Adrenal gland (tissue), 19 donors: ENCODE data around the gene CCT4. TPM values are rescaled to one million over a fixed set of nuclear protein-coding genes. Genes with fewer than 3 reads are reported as not detected.
A peak's percentile ranks its signal among the peaks of the same experiment; 100 is the strongest.

Experiments used
- DNase-seq, 7 donors: peaks; one replicate each; pipeline ENCODE4 v3.0.0-alpha.2; 2019 to 2020
- H3K27ac ChIP-seq, 5 donors: fragments of 200-600 bp; sonication (generic) in 4 of 5; 1 replicate in 3 of 5; 2 replicates in 2 of 5; pipeline versions ENCODE4 v1.5.1 to v1.8.0; 2016 to 2020; ENCODE audit warnings: mild to moderate bottlenecking in 1 of 5
- H3K27me3 ChIP-seq: fragments of 200-600 bp; 2 replicates; pipeline ENCODE4 v1.8.0; 2021
- H3K36me3 ChIP-seq, 2 donors: fragments of 200-600 bp; replicated peaks in 1 of 2; 1 replicate in 1 of 2; 2 replicates in 1 of 2; pipeline versions ENCODE4 v1.5.1 to v1.8.0; 2018 to 2022
- H3K4me1 ChIP-seq, 2 donors: fragments of 200-600 bp; replicated peaks in 1 of 2; 1 replicate in 1 of 2; 2 replicates in 1 of 2; pipeline versions ENCODE4 v1.5.1 to v1.8.0; 2018 to 2021
- H3K4me3 ChIP-seq, 4 donors: fragments of 200-600 bp; sonication (generic) in 3 of 4; one replicate each; pipeline ENCODE4 v1.5.1; 2016 to 2018
- H3K9me3 ChIP-seq, 3 donors: fragments of 200-600 bp; sonication (generic) in 1 of 3; replicated peaks in 1 of 3; 1 replicate in 2 of 3; 2 replicates in 1 of 3; pipeline versions ENCODE4 v1.5.1 to v1.8.0; 2016 to 2021
- CTCF ChIP-seq, 6 experiments: fragments of 450-650 bp in 4 of 6; fragments of 200-600 bp in 2 of 6; sonication (generic) in 1 of 6; IDR thresholded peaks; 1 replicate in 5 of 6; 2 replicates in 1 of 6; pipeline versions ENCODE4 v1.5.1 to v1.8.0; 2016 to 2021; ENCODE audit warnings: antibody characterized with exemption in 6 of 6, mild to moderate bottlenecking in 2 of 6, moderate library complexity in 1 of 6
- POLR2A ChIP-seq, 2 donors: fragments of 450-650 bp; IDR thresholded peaks; one replicate each; pipeline ENCODE4 v1.6.1; 2017; ENCODE audit warnings: antibody characterized with exemption in 2 of 2, mild to moderate bottlenecking in 2 of 2, moderate library complexity in 1 of 2
- WGBS, 4 donors: extraction: QIAGEN DNeasy Blood & Tissue Kit in 2 of 4; methylation state at CpG; one replicate each; pipeline versions ENCODE4 v1.1.5 to v1.1.7; 2013 to 2017; 5-methylcytosine and 5-hydroxymethylcytosine counted together
- intact Hi-C, 2 donors: fragments of 100-400 bp; cut with DNase I; formaldehyde crosslinking; loops; one replicate each; pipeline versions ENCODE4 v1.14.1 to v1.15.0; 2022 to 2023
- long read RNA-seq, 10 donors: library from polyadenylated mRNA in 3 of 10; unstranded in 2 of 10; stranded (forward) in 1 of 10; transcript quantifications; one replicate each; pipeline ENCODE4 v2.0.0 and lab custom pipeline, GENCODE V29; 2021 to 2026
- polyA plus RNA-seq, 3 donors: library from polyadenylated mRNA; stranded (reverse); fragments of 200-250 nt in 2 of 3; fragments of 350-450 nt in 1 of 3; fragmentation: Illumina TruSeq in 1 of 3; extraction: RNeasy Lipid Tissue Mini Kit (QIAGEN cat#74804) in 1 of 3; gene quantifications; one replicate each; pipeline ENCODE4 v1.2.3, GENCODE V29; 2013 to 2014
- total RNA-seq, 9 donors: library from RNA; depleted of rRNA in 4 of 9; stranded (reverse); fragments of >200 nt in 4 of 9; fragments of 120-200 nt in 1 of 9; fragmentation: NEBNext Ultra II Directional in 1 of 9; extraction: Animal tissue kit (Norgen Biotek cat#: 25700) in 1 of 9; gene quantifications; one replicate each; pipeline versions ENCODE4 v1.1.0 to v1.2.4, GENCODE V29; 2013 to 2023
- donor health status: healthy with polysubstance abuse.
- donor health status: Bipolar disorder and iron deficiency.
- donor health status: DM: yes; HTN: yes; CAD: no.
- donor health status: DM: no; HTN: no; CAD: no.
- donor health status: DM: no; HTN: no; CAD: no.
- donor health status: DM: yes; HTN: yes; CAD: no.

Gene CCT4, protein sequence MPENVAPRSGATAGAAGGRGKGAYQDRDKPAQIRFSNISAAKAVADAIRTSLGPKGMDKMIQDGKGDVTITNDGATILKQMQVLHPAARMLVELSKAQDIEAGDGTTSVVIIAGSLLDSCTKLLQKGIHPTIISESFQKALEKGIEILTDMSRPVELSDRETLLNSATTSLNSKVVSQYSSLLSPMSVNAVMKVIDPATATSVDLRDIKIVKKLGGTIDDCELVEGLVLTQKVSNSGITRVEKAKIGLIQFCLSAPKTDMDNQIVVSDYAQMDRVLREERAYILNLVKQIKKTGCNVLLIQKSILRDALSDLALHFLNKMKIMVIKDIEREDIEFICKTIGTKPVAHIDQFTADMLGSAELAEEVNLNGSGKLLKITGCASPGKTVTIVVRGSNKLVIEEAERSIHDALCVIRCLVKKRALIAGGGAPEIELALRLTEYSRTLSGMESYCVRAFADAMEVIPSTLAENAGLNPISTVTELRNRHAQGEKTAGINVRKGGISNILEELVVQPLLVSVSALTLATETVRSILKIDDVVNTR
- total RNA-seq (100 to 1,000 TPM in 5 of 9 donors, 10 to 100 TPM in 4; 71.9 to 183 (median 122) TPM), polyA plus RNA-seq (100 to 1,000 TPM in 1 of 3 donors, 10 to 100 TPM in 2; 28.5 to 169 (median 32.7) TPM)
- long read RNA-seq, donor 1, transcript CCT4-201 (14 exons, 2,520 nt), result major isoform, 74 of 190 reads
- long read RNA-seq, donor 1, partial matches to known transcripts, result 111 of 190 reads
- long read RNA-seq, donor 1, other reads (novel, unspliced or antisense), result 0 of 190 reads
- long read RNA-seq, donor 2, transcript CCT4-201 (14 exons, 2,520 nt), result major isoform, 31 of 145 reads
- long read RNA-seq, donor 2, partial matches to known transcripts, result 111 of 145 reads
- long read RNA-seq, donor 2, other reads (novel, unspliced or antisense), result 0 of 145 reads
- long read RNA-seq, donor 3, transcript CCT4-201 (14 exons, 2,520 nt), result major isoform, 54 of 152 reads
- long read RNA-seq, donor 3, transcript CCT4-202 (2 exons, 388 nt), result minor isoform, 10 of 152 reads
- long read RNA-seq, donor 3, partial matches to known transcripts, result 88 of 152 reads
- long read RNA-seq, donor 3, other reads (novel, unspliced or antisense), result 0 of 152 reads
- long read RNA-seq, donor 4, transcript CCT4-201 (14 exons, 2,520 nt), result major isoform, 94 of 112 reads
- long read RNA-seq, donor 4, transcript CCT4-202 (2 exons, 388 nt), result minor isoform, 5 of 112 reads
- long read RNA-seq, donor 4, partial matches to known transcripts, result 7 of 112 reads
- long read RNA-seq, donor 4, other reads (novel, unspliced or antisense), result 6 of 112 reads
- long read RNA-seq, donor 5, transcript CCT4-201 (14 exons, 2,520 nt), result major isoform, 187 of 197 reads
- long read RNA-seq, donor 5, partial matches to known transcripts, result 2 of 197 reads
- long read RNA-seq, donor 5, other reads (novel, unspliced or antisense), result 6 of 197 reads
- long read RNA-seq, donor 6, transcript CCT4-201 (14 exons, 2,520 nt), result major isoform, 69 of 90 reads
- long read RNA-seq, donor 6, partial matches to known transcripts, result 8 of 90 reads
- long read RNA-seq, donor 6, other reads (novel, unspliced or antisense), result 11 of 90 reads
- long read RNA-seq, donor 7, transcript CCT4-201 (14 exons, 2,520 nt), result major isoform, 22 of 77 reads
- long read RNA-seq, donor 7, partial matches to known transcripts, result 53 of 77 reads
- long read RNA-seq, donor 7, other reads (novel, unspliced or antisense), result 0 of 77 reads
- long read RNA-seq, donor 8, transcript CCT4-201 (14 exons, 2,520 nt), result major isoform, 85 of 268 reads
- long read RNA-seq, donor 8, transcript CCT4-202 (2 exons, 388 nt), result minor isoform, 6 of 268 reads
- long read RNA-seq, donor 8, partial matches to known transcripts, result 176 of 268 reads
- long read RNA-seq, donor 8, other reads (novel, unspliced or antisense), result 0 of 268 reads
- long read RNA-seq, donor 9, transcript CCT4-201 (14 exons, 2,520 nt), result major isoform, 33 of 128 reads
- long read RNA-seq, donor 9, partial matches to known transcripts, result 93 of 128 reads
- long read RNA-seq, donor 9, other reads (novel, unspliced or antisense), result 0 of 128 reads
- long read RNA-seq, donor 10, transcript CCT4-202 (2 exons, 388 nt), result minor isoform, 5 of 138 reads
- long read RNA-seq, donor 10, transcript CCT4-201 (14 exons, 2,520 nt), result major isoform, 29 of 138 reads
- long read RNA-seq, donor 10, partial matches to known transcripts, result 104 of 138 reads
- long read RNA-seq, donor 10, other reads (novel, unspliced or antisense), result 0 of 138 reads

DNA sequence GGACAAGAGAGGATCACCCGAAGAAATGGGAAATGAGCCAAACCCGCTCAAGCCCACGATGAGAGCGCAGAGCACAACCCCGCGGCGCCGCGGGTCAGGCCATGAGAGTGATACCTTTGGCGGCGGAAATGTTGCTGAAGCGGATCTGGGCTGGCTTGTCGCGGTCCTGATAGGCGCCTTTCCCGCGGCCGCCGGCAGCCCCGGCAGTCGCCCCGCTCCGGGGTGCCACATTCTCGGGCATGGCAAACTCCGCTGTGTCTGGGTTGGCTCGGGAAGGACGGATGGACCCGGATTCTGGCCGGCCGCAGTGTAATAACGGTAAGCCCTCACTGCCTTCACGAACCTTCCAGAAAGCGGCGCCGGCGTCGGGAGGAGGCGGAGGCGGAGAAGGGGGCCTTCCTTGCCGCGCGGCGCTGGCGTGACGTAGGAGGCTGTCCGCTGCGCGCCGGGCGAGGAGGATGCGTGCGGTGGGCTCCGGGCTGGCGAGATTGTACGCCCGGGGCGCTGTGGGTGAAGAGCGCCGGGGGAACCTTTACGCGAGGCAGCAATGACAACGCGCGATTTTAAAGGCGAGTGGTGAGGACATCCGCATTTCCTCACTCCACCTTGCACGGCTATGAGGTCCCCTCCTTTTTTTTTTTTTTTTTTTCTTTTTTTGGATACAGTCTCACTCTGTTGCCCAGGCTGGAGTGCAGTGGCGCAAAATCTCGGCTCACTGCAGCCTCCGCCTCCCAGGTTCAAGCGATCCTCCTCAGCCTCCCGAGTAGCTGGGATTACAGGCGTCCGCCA is at the start of gene CCT4:
TSS of gene CCT4 (minus strand) at position 390 of the 789 bp plus-strand sequence. CDS start at position 241, 149 bp downstream.
- 1 to 2% (median 2%) methylated on average over 36 to 74 of the region's 74 CpGs for WGBS, 4 donors
- Histone ChIP-seq H3K27me3 (no peaks in the 10 kb centered on the region), H3K36me3 (peaks cover 0 to 16% of the 10 kb centered on the region in 2 donors), H3K4me1 (peaks cover 18 to 25% of the 10 kb centered on the region in 2 donors), H3K9me3 (no peaks in the 10 kb centered on the region), H3K4me3 (peak within 1 kb of the TSS; percentile 77 to 95 (median 94)), H3K27ac (peak within 1 kb of the TSS; percentile 87 to 100 (median 97))
- TF ChIP-seq POLR2A (IDR thresholded peaks at IDR 0.05) (peak; percentile 84 to 87), CTCF (IDR thresholded peaks at IDR 0.05) (no peak)
- peak; percentile 84 to 92 (median 88) for DNase-seq
- intact Hi-C loops, result no loop called here

DNA sequence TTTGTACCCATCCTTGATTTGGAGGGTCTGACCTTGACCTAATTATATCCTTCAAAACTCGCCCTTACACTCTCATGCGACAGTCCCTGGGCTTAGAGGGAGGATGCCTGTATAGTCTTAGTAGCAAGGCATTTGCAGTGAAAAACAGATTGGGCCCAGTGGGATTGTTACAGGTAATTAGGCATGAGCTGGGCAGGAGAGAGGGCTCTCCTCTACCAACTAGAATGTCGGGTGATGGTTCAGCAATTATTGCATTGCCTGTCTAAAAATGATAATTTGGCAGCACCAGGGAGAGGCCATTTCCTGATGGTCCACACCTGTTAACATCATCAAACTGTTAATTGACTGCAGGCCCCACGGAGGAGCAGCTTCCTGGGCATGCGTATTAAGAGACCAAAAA is 49.4 kb upstream of the CCT4 start:
- Histone ChIP-seq H3K36me3 (no peaks in the 10 kb centered on the region), H3K27ac (no peak overlapping the region), H3K4me1 (peaks cover 0 to 4% of the 10 kb centered on the region in 2 donors), H3K27me3 (no peaks in the 10 kb centered on the region), H3K4me3 (no peak overlapping the region), H3K9me3 (no peaks in the 10 kb centered on the region)
- 75 to 94% (median 78%) methylated on average over 5 of the region's 5 CpGs for WGBS, 4 donors
- intact Hi-C loops, result no loop called here
- TF ChIP-seq CTCF (IDR thresholded peaks at IDR 0.05), result no peak
- TF ChIP-seq POLR2A (IDR thresholded peaks at IDR 0.05), result no peak
- DNase-seq, result no peak

DNA sequence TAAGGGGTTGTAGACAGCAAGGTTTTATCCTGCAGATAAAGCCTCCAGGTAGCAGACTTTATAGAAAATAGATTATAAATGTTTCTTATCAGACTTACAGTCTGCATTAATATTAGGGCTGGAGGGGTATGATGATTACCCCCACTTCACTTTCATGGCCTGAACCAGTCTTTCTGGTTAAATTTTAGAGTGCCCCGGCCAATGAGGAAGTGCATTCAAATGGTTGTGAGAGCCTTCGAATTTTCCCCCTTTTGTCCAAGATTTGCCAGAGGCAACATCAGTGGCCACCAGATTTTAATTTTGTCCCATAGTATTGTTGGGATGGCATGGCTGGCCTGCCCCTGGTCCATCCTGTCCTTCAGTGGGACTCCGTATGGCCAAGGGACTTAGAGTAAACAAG is 48.6 kb upstream of the CCT4 start:
- intact Hi-C loops, result no loop called here
- DNase-seq, result no peak
- Histone ChIP-seq H3K9me3 (no peaks in the 10 kb centered on the region), H3K27ac (no peak overlapping the region), H3K36me3 (no peaks in the 10 kb centered on the region), H3K4me1 (peaks cover 0 to 4% of the 10 kb centered on the region in 2 donors), H3K4me3 (no peak overlapping the region), H3K27me3 (no peaks in the 10 kb centered on the region)
- no peak for TF ChIP-seq CTCF (IDR thresholded peaks at IDR 0.05)
- TF ChIP-seq POLR2A (IDR thresholded peaks at IDR 0.05), result no peak
- 85 to 96% (median 92%) methylated on average over 3 of the region's 3 CpGs for WGBS, 4 donors
